Activated naive CD4-positive, alpha-beta T cell (primary cell): ENCODE results near the gene ARMCX6.
"Not testable (repeated sequence)": the region's sequence is repeated elsewhere in the genome, so short reads cannot be mapped to it uniquely, and the experiment has no call there.

Source experiments
- DNase-seq, 4 experiments: peaks; one replicate each; lab custom pipeline; 2025; lab: John Stamatoyannopoulos, UW

Gene ARMCX6

DNA sequence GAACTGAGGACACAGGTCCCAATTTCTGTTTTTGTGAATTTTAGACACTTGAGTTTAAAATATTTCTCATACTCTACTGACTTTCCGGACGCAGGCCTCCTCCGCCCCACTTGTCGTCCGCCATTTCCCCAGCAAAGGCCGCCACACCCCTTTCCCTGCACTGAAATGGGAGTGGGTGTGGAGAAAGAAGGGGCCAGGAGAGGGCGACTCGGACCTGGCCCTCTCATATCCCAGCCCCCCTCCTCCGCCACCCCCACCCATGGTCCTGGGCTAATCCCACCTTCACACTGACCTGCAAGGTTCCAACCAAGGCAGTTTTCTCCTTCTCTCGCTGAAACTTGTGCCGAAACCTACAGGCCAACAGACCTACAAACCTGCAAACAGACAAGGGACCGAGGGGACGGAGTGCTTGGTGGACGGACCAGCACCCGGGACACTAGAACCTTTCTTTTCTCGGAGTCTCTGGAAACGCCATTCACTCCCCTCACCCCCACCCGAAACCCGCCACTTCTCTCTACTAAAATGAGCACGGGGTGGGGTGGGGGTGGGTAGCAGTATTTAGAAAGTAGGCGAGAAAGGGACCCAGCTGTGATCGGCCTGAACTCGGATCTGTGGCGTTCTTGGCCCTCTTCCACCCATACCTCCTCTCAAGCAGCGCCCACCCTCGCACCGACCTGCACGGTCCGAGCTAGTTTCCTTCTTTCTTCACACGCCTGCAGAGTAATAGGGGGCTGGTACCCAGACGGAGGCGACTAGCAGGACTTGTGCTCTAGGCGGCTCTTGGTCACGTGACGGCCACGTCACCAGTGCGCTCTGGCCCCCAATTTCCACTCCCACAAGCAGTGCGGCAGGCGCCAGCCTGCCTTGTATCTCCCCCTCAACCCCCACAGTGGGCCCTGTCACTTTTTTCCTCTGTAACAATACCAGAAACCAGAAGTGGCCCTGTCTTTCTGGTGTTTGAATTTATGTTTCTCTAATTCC, at the start of gene ARMCX6:
Gene ARMCX6 (minus strand): TSS at position 790 of the 981 bp plus-strand sequence. CDS start 1,380 bp downstream, outside the sequence.
- DNase-seq: peak; percentile 6 to 56 (median 27)

DNA sequence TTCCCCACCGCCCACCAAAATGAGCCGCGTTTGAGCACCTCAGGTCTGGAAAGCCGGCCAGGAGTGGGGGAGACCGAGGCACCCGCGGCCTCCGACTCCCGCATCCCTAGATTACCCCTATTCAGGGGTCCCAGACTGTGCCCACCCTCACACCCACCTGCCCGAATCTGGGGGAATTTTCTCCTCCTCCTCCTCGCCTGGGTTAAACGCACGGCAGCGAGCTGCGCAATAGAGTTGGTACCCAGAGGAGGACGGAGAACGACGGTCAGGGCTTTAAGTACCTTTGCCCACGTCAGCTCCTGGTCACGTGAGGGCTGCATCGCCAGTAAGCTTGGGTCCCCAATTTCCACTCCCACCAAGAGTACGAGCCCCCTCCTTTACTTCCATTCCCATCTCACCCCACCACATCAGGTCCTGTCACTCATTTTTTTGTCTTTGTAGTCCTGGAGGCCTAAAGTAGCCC, 41.8 kb upstream of the ARMCX6 start, which contains the start of gene ARMCX2:
Gene ARMCX2 (minus strand): TSS at position 250 of the 463 bp plus-strand sequence. CDS start 2,262 bp downstream, outside the sequence.
- DNase-seq: peak in 1 of 4 experiments; percentile 0

DNA sequence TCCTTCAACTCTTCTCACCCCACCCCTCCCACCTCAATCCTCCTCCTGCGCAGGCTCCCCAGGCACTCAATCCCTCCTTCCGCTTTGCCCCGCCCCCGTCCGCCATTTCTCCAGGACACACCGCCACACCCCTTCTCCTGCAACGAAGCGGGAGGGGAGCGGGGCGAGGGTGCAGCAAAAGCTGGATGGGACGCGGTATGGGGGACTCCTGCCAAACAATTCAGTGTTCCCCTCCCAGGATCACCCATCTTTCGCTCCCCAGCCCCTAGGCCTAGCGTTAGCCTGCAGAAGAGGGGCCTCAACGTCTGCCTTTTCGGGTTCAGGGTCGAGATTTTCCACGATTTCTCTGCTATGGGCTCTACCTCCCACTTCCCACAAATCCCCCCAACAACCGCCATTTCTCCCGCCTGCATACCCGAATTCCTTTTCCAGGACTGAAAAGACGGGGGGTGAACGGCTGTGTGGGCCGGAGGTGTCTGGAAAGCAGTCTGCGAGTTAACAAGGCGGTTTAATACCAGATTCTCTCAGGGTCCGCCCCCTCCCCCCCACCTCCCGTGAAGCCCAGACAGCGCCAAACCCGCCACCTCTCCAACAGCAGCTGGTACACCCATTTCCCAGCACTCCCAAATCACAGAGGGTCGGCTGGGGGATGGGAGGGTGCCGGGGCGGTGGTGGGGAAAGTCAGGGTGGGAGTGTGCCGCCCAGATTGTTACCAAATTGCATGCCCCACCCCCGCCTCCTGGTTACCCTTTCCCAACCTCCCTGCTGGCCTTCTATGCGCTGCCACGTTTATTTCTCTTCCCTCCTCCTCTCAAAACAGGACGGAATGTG, 41.1 kb upstream of the ARMCX6 start:
- peak in 2 of 4 experiments; percentile 24 to 56 for DNase-seq

DNA sequence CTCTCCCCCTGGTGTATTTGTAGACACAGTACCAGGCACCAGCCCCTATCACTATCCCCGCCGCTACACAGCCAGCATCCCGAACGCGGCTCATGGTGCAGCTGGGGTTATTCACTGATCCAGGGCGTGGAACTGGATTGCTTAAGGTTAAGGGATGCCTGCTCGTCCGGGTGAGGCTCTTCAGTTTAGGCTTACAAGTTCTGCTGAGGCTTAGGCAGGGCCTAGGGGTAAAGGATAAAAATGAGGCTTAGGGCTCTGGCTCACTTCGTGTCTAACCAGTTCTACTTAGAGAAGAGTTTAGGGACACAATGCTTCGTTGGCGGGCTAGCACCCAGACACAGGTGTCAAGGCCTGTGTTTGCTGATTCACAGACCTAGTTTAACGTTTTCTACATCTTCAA, 39.7 kb upstream of the ARMCX6 start:
- DNase-seq: no peak

DNA sequence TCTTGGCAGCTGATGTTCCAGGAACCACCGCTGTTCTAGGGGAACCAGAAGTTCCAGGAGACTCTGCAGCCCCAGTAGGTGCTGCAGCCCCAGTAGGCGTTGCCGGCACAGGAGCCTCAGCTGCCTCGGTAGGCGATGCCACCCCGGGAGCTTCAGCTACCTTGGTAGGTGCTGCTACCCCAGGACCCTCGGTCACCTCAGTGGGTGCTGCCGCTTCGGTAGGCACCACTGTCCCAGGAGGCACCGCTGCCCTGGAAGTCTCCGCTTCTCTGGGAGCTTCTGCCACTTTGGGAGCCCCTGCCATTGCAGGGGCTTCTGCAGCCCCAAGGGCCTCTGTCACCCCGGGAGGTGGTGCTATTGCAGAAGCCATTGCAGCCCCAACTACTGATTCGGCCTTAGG, 39.0 kb upstream of the ARMCX6 start:
- DNase-seq: no peak

DNA sequence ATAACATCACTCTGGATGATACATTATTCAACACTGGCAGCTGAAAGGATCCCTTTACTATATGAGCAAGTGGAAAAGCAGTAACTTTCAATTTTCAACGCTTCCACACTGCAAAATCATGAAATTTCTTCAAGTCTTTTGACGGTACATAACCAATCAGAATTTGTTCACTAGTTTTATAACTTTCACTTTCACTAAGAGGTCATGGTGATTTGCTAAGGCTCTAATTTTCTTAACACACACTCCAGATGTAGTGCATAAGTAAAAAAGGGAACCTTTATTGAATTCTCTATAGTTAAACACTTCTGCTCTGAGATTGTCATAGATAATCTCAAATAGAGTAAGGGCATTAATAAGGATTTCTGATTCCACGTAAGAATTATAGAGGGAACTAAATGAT, 37.7 kb upstream of the ARMCX6 start:
- no peak for DNase-seq

DNA sequence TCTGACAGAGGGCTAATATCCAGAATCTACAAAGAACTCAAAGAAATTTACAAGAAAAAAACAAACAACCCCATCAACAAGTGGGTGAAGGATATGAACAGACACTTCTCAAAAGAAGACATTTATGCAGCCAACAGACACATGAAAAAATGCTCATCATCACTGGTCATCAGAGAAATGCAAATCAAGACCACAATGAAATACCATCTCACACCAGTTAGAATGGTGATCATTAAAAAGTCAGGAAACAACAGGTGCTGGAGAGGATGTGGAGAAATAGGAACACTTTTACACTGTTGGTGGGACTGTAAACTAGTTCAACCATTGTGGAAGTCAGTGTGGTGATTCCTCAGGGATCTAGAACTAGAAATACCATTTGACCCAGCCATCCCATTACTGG, 29.9 kb upstream of the ARMCX6 start:
- not testable (repeated sequence) for DNase-seq

DNA sequence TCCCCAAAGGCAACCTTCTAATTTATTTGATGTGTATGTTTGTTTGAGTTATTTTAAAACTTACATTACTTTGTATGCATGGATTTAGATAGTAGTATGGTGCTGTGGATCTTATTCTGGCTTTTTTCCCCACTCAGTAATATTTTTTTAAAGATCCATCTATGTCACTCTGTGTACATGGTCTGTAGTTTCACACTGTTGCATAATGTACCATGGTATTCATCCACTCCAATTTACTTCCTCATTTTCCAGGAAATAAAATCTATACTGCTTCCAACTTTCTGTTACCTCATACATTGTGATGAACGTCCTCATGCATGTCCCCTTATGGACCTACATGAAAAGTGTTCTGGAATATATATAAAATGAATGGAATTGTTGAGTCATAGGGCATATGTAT, 24.3 kb upstream of the ARMCX6 start:
- DNase-seq: no peak

DNA sequence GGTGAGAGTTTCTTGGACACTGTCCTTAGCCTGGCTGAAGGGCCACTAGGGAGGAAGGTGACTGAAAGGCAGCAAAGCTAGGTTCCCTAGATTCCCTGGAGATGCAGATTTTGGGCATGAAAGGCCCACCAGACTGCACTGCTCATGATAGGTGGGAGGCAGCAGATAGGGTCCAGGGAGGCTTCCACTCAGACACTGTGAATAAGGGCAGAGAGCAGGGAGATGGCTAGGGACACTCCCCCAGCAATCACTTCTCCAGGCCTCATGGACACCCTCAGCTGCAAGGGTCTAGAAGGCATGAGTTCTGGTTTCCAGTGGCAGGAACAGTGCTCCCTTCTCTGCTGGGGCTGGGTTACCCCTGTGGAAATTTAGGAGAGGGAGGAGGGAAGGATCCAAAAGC, 21.8 kb upstream of the ARMCX6 start:
- no peak for DNase-seq

DNA sequence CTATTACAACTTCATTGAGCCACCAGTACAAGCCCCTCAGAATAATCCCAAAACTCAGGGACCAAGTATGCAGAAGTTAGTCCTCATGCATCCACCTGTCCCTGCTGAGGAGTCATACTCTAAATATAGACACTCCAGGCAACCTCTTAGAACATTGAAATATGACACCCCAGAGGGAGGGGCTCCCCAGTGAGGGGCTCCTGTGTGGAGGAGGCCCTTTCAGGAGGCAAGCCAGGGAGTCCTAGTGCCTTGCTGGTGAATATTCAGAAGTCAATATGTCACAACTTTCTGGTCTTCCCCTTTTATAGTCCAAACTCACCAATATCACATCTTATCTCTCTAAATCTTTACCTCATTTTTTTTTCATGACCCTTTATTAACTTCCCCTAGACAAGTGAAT, 1.6 kb upstream of the ARMCX6 start:
- DNase-seq: no peak

DNA sequence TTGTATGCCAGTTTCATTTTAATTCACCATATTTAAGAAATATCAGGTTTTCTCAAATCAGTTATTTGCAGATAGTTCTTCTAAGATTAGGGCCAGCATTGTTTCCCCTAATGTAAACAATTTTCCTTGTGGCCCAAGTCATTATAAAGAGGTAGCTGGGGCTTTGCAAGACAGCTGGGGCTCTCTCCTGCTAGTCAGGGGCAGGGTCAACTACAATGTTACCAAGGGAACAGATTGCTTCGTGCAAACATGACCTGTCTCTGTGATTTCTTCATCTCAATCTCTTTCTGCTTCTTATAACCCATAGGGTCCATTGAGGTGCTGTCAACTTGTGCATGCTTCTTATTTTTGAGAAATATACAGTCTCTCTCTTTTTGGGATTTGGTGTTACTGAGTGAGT, 12.1 kb downstream of the ARMCX6 start:
- no peak for DNase-seq

DNA sequence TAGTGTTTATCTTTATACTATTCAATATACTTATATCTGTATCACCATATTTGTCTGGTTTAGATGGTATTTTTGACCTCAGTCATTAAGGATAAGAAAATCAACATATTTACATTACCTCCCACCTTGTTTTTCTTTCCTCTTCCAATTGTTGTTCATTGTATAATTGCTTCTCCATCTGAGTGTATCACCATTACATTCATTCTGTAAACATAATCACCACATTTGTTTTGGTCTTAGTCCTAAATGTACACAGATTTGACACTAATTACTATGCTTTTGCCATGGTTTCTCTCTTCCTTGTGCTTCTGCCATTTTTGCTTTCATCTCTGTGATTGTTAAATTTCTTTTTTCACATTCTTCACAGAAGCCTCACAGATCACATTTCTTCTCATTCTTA, 12.7 kb downstream of the ARMCX6 start:
- DNase-seq: no peak

DNA sequence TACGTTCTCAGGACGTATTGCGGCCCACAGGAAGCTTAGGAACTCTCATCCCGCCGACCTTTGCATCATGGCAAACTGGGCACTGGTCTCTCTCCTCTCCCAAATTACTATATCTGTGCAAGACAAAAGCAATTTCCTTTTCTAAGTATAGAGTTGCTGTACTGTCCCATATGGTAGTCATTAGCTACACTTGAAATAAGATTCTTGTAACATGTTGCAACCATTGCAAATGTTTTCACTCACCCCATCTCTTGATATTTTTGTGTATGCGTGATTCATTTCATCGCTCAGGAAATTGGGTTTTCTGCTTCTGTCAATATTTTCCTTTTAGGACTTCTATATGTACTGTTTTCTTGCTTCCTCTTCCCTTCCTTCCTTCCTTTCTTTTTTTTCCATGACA, 15.7 kb downstream of the ARMCX6 start:
- no peak for DNase-seq

DNA sequence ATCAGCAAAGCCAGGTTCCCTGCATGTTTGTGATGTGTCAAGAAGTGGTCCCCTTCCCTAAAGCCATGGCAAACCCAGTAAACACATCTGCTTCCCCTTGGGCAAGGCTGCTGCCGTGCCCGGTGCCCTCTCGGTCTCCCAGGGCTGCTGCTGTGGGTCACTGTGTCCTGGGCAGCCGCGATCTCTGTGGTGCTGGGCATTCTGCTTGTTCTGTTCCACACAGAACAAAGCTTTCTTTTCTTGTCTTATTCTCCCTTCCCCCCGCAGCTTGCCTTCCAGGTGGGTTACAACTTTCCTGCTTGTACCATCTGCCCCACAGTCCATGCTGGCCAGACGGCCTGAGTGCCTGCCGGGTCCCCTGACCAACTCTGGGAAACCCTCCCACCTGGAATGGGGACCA, 18.2 kb downstream of the ARMCX6 start:
- DNase-seq: not testable (repeated sequence)

DNA sequence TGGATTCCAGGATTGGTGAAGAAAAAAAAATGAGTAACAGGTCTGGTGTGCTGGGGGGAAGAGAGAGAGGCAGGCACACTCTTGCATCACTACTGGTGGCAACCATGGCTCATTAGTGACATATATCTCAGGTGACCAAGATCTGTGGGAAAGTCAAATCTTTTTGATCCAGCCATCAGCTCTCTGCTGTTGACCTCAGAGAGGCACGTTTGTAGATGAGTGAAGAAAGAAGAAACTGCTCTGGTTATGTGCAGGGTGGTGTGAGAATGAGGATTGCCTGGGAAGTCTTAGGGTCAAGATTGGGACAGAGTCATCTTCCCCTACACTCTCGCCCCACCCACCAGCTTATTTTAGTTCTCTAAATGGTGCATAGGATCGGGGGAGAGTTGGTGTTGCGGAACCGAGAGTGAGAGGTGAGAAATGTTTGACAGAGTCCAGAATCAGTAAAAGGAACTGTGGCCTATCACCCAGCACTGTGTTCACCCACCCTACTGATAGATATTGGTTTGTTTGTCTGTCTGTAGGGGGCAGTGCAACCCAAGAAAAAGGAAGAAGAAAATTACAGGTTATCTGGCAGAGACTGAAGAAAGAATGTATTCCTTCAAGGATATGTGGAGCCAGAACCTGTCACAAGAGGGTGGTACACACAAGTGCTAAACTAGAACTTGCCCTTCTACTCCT, 21.9 kb downstream of the ARMCX6 start:
- DNase-seq: no peak
